ENCODE measurements around the gene CDH24.
"Not testable (repeated sequence)": the region's sequence is repeated elsewhere in the genome, so short reads cannot be mapped to it uniquely, and the experiment has no call there.

- TF ChIP-seq EZH2 (IDR thresholded peaks at IDR 0.05; ENCODE audit: insufficient read depth, poor library complexity, severe bottlenecking); EZH2phosphoT487 (IDR thresholded peaks at IDR 0.05; ENCODE audit: insufficient read depth, low read depth): not testable (repeated sequence)
These were observed 53.0 kb downstream of the CDH24 start for GRCh38 chr14:23004274-23004673.

All from GM23248 (cell line).